SK-N-MC (cell line): ENCODE results near the gene SSBP2.

Experiments used
- EZH2 ChIP-seq: fragments of 200-600 bp; sonication (generic); IDR thresholded peaks from one replicate; pipeline ENCODE4 v1.6.1; 2017; ENCODE audit warnings: antibody characterized with exemption
- FOXP2 ChIP-seq: optimal IDR thresholded peaks from 2 replicates; pipeline ENCODE3; 2011; ENCODE audit warnings: mild to moderate bottlenecking, moderate library complexity; ENCODE audit not compliant: insufficient read depth; ENCODE audit errors: extremely low read length, control extremely low read depth
- POLR2AphosphoS5 ChIP-seq: IDR thresholded peaks from 2 replicates; pipeline ENCODE4 v1.6.1; 2012; ENCODE audit warnings: mild to moderate bottlenecking, low read depth, low read length, borderline replicate concordance

- TF ChIP-seq EZH2 (no peak), POLR2AphosphoS5 (no peak), FOXP2 (no peak)
These were observed 4.4 kb upstream of the SSBP2 start for GRCh38 chr5:81755320-81755719.
